ENCODE data around the gene ACOXL. TPM values are rescaled to one million over a fixed set of nuclear protein-coding genes. Genes with fewer than 3 reads are reported as not detected.

ACOXL gene
- total and polyA plus RNA-seq, 9 of the 15 experiments (the other 6 are each of a cell fraction or from before 2014, with no cell fraction given): 0.31 to 0.56 TPM; not detected in 7

DNA sequence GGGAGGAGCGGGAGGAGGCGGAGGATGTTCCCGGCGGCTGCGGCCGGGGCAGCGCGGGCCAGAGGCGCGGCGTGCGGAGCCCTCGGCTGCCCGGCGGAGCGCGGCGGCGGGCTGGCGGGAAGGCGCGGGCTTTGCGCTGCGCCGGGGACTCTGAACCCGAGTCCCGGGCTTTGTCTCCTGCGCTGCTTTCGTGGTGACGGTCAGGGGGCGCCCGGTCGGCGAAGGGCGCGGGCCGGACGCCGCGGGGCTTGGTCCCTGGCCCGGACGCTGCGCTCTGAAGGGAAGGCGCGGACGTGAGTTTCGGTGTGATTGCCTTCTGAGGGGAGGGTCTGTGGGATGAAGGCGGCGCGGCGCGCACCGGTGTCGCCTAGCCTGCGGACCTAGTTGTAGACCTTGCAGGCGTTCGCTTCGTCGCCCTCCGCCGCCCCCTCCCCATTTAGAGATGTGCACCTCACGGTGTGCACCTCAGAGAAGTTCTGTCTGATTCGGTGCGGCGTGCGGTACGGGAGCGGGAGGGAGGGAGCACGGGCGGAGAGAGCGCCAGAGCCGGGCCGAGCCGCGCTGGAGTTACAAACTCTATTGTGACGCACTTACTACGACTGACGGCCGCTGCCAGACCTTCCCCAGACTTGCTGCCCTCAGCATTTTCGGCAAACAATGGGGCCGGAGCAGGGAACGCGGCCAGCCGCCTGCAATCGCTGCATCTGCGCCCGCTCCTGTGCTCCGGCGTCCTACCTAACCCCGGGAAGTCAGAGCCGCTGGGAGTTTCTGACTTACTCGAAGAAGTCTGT lies 390.5 kb downstream of the ACOXL start (continued):
- TF ChIP-seq, protein P1, sequence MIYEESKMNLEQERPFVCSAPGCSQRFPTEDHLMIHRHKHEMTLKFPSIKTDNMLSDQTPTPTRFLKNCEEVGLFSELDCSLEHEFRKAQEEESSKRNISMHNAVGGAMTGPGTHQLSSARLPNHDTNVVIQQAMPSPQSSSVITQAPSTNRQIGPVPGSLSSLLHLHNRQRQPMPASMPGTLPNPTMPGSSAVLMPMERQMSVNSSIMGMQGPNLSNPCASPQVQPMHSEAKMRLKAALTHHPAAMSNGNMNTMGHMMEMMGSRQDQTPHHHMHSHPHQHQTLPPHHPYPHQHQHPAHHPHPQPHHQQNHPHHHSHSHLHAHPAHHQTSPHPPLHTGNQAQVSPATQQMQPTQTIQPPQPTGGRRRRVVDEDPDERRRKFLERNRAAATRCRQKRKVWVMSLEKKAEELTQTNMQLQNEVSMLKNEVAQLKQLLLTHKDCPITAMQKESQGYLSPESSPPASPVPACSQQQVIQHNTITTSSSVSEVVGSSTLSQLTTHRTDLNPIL (CRISPR knock-in tag; IDR thresholded peaks at IDR 0.05): no peak
- TF ChIP-seq KDM5B (IDR thresholded peaks at IDR 0.05; ENCODE audit: insufficient replicate concordance, low read depth, low read length): peak; percentile 8
- TF ChIP-seq CHD2 (IDR thresholded peaks at IDR 0.05; ENCODE audit: low read depth, low read length): no peak
- TF ChIP-seq, protein P2, sequence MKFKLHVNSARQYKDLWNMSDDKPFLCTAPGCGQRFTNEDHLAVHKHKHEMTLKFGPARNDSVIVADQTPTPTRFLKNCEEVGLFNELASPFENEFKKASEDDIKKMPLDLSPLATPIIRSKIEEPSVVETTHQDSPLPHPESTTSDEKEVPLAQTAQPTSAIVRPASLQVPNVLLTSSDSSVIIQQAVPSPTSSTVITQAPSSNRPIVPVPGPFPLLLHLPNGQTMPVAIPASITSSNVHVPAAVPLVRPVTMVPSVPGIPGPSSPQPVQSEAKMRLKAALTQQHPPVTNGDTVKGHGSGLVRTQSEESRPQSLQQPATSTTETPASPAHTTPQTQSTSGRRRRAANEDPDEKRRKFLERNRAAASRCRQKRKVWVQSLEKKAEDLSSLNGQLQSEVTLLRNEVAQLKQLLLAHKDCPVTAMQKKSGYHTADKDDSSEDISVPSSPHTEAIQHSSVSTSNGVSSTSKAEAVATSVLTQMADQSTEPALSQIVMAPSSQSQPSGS (CRISPR knock-in tag; IDR thresholded peaks at IDR 0.05): no peak
- no peak for TF ChIP-seq ARID3B (CRISPR knock-in tag; IDR thresholded peaks at IDR 0.05; ENCODE audit: borderline replicate concordance)
- TF ChIP-seq, protein P3, sequence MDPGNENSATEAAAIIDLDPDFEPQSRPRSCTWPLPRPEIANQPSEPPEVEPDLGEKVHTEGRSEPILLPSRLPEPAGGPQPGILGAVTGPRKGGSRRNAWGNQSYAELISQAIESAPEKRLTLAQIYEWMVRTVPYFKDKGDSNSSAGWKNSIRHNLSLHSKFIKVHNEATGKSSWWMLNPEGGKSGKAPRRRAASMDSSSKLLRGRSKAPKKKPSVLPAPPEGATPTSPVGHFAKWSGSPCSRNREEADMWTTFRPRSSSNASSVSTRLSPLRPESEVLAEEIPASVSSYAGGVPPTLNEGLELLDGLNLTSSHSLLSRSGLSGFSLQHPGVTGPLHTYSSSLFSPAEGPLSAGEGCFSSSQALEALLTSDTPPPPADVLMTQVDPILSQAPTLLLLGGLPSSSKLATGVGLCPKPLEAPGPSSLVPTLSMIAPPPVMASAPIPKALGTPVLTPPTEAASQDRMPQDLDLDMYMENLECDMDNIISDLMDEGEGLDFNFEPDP (CRISPR knock-in tag; IDR thresholded peaks at IDR 0.05): no peak
- peak; percentile 71 for TF ChIP-seq RBBP5 (IDR thresholded peaks at IDR 0.05; ENCODE audit: borderline replicate concordance, insufficient read depth, low read length, poor library complexity, severe bottlenecking)
- TF ChIP-seq, protein P4, sequence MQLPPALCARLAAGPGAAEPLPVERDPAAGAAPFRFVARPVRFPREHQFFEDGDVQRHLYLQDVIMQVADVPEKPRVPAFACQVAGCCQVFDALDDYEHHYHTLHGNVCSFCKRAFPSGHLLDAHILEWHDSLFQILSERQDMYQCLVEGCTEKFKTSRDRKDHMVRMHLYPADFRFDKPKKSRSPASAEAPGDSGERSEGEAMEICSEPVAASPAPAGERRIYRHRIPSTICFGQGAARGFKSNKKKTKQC (CRISPR knock-in tag; IDR thresholded peaks at IDR 0.05): peak; percentile 59; the same call in 1 of the 2 replicates
- 0 out of 2 replicates have a peak, but pooled peaks have one; percentile 31 for TF ChIP-seq RBFOX2 (IDR thresholded peaks at IDR 0.05; ENCODE audit: low read depth, low read length)
- TF ChIP-seq XRCC3 (IDR thresholded peaks at IDR 0.05): no peak
- peak; percentile 8 for TF ChIP-seq HMGN3 (IDR thresholded peaks at IDR 0.05; ENCODE audit: borderline replicate concordance, extremely low read depth, insufficient read length, low read depth, low read length)
- TF ChIP-seq, protein P5, sequence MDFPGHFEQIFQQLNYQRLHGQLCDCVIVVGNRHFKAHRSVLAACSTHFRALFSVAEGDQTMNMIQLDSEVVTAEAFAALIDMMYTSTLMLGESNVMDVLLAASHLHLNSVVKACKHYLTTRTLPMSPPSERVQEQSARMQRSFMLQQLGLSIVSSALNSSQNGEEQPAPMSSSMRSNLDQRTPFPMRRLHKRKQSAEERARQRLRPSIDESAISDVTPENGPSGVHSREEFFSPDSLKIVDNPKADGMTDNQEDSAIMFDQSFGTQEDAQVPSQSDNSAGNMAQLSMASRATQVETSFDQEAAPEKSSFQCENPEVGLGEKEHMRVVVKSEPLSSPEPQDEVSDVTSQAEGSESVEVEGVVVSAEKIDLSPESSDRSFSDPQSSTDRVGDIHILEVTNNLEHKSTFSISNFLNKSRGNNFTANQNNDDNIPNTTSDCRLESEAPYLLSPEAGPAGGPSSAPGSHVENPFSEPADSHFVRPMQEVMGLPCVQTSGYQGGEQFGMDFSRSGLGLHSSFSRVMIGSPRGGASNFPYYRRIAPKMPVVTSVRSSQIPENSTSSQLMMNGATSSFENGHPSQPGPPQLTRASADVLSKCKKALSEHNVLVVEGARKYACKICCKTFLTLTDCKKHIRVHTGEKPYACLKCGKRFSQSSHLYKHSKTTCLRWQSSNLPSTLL (IDR thresholded peaks at IDR 0.05): peak; percentile 84
- peak; percentile 56; the same call in 1 of the 2 replicates for TF ChIP-seq SIN3B (IDR thresholded peaks at IDR 0.05; ENCODE audit: low read depth)
- TF ChIP-seq KLF13 (tag; IDR thresholded peaks at IDR 0.05; ENCODE audit: borderline replicate concordance, low read depth): no peak
- no peak for TF ChIP-seq ZBTB7A (IDR thresholded peaks at IDR 0.05; ENCODE audit: borderline replicate concordance, control insufficient read depth, low read depth, low read length)
- TF ChIP-seq RAD21 (CRISPR knock-in tag; conservative IDR thresholded peaks at IDR 0.05 in 1 of 2, IDR thresholded peaks at IDR 0.05 in 1 of 2): 0 out of 4 replicates have a peak, but pooled peaks of 1 of the 2 experiments have one; percentile 9

Measured in K562 (cell line).